Nephron progenitor cell (in vitro differentiated cells): ENCODE results near the gene OR9K2.
A peak's percentile ranks its signal among the peaks of the same experiment; 100 is the strongest.

Experiments
- DNase-seq: peaks from one replicate; pipeline ENCODE4 v3.0.0; 2021
- H3K27ac Mint-ChIP-seq: 2 replicates; pipeline ENCODE4 v1.8.0; 2021; ENCODE audit warnings: mild to moderate bottlenecking, moderate library complexity, mixed read lengths
- H3K27me3 Mint-ChIP-seq: 2 replicates; pipeline ENCODE4 v1.8.0; 2021; ENCODE audit warnings: mild to moderate bottlenecking, low read depth, mixed read lengths; ENCODE audit not compliant: poor library complexity
- H3K36me3 Mint-ChIP-seq: 2 replicates; pipeline ENCODE4 v1.8.0; 2021; ENCODE audit warnings: low read depth, mixed read lengths
- H3K4me1 Mint-ChIP-seq: 2 replicates; pipeline ENCODE4 v1.8.0; 2021; ENCODE audit warnings: mixed read lengths
- H3K4me3 Mint-ChIP-seq: 2 replicates; pipeline ENCODE4 v1.8.0; 2021; ENCODE audit warnings: mild to moderate bottlenecking, moderate library complexity, mixed read lengths
- H3K9me3 Mint-ChIP-seq: 2 replicates; pipeline ENCODE4 v1.8.0; 2021; ENCODE audit warnings: mild to moderate bottlenecking, moderate library complexity, mixed read lengths
- CTCF ChIP-seq: fragments of 200-600 bp; sonication (generic); IDR thresholded peaks from 2 replicates; pipeline ENCODE4 v1.5.0; 2021; ENCODE audit warnings: antibody characterized with exemption

The OR9K2 gene

GRCh38 chr12:55126106-55126505, at the start of gene OR9K2:
OR9K2 (plus strand) TSS chr12:55126406; CDS start chr12:55129835, 3,429 bp downstream.
- TF ChIP-seq CTCF: no peak
- Mint-ChIP-seq H3K27ac (no peak within 1 kb of the TSS), H3K9me3 (peaks cover 8% of the 10 kb centered on the region), H3K27me3 (peaks cover 5% of the 10 kb centered on the region), H3K4me3 (no peak within 1 kb of the TSS), H3K4me1 (no peaks in the 10 kb centered on the region), H3K36me3 (no peaks in the 10 kb centered on the region)
- no peak for DNase-seq

GRCh38 chr12:55092579-55092978, 33.6 kb upstream of the OR9K2 start:
- Mint-ChIP-seq H3K27ac (no peak overlapping the region), H3K4me1 (no peaks in the 10 kb centered on the region), H3K27me3 (no peaks in the 10 kb centered on the region), H3K4me3 (no peak overlapping the region), H3K9me3 (no peaks in the 10 kb centered on the region), H3K36me3 (no peaks in the 10 kb centered on the region)
- TF ChIP-seq CTCF: no peak
- DNase-seq: no peak

GRCh38 chr12:55112378-55112875, 13.8 kb upstream of the OR9K2 start:
- Mint-ChIP-seq H3K36me3 (no peaks in the 10 kb centered on the region), H3K4me3 (no peak overlapping the region), H3K9me3 (no peaks in the 10 kb centered on the region), H3K4me1 (no peaks in the 10 kb centered on the region), H3K27me3 (peaks cover 7% of the 10 kb centered on the region), H3K27ac (no peak overlapping the region)
- TF ChIP-seq CTCF: no peak
- no peak for DNase-seq

GRCh38 chr12:55116152-55116551, 10.1 kb upstream of the OR9K2 start:
- Mint-ChIP-seq H3K36me3 (no peaks in the 10 kb centered on the region), H3K9me3 (peaks cover 5% of the 10 kb centered on the region), H3K27ac (no peak overlapping the region), H3K4me3 (no peak overlapping the region), H3K4me1 (no peaks in the 10 kb centered on the region), H3K27me3 (peaks cover 7% of the 10 kb centered on the region)
- no peak for TF ChIP-seq CTCF
- no peak for DNase-seq

- no peak overlapping the region for H3K4me3 Mint-ChIP-seq
- no peaks in the 10 kb centered on the region for H3K36me3 Mint-ChIP-seq
- no peak for DNase-seq
- no peak overlapping the region for H3K27ac Mint-ChIP-seq
- peaks cover 19% of the 10 kb centered on the region for H3K27me3 Mint-ChIP-seq
- no peak for TF ChIP-seq CTCF
- H3K4me1 Mint-ChIP-seq: no peaks in the 10 kb centered on the region
- no peaks in the 10 kb centered on the region for H3K9me3 Mint-ChIP-seq
Observed at GRCh38 chr12:55132816-55133215, 6.6 kb downstream of the OR9K2 start.

- no peak overlapping the region for H3K4me3 Mint-ChIP-seq
- DNase-seq: peak; percentile 58
- no peak overlapping the region for H3K27ac Mint-ChIP-seq
Observed at GRCh38 chr12:55142669-55143565, 16.7 kb downstream of the OR9K2 start.

More at GRCh38 chr12:55142669-55143565, 16.7 kb downstream of the OR9K2 start:
- no peaks in the 10 kb centered on the region for H3K36me3 Mint-ChIP-seq
- peak; percentile 83 for TF ChIP-seq CTCF
- H3K27me3 Mint-ChIP-seq: peaks cover 4% of the 10 kb centered on the region
- H3K4me1 Mint-ChIP-seq: no peaks in the 10 kb centered on the region
- H3K9me3 Mint-ChIP-seq: peaks cover 10% of the 10 kb centered on the region
